ENCODE measurements around the gene ATXN2.
"Not testable (repeated sequence)": the region's sequence is repeated elsewhere in the genome, so short reads cannot be mapped to it uniquely, and the experiment has no call there.

The ATXN2 gene

GRCh38 chr12:111569363-111570083 lies 29.6 kb downstream of the ATXN2 start:
- no peak overlapping the region for H3K4me3 ChIP-seq (ENCODE audit: low read length)
- no peak for TF ChIP-seq CTCF (conservative IDR thresholded peaks at IDR 0.05; ENCODE audit: low read length)
- DNase-seq (ENCODE audit: low read depth) = no peak

- not testable (repeated sequence) for H3K4me3 ChIP-seq (ENCODE audit: low read length); DNase-seq (ENCODE audit: low read depth)
Measured at GRCh38 chr12:111560844-111561243, 38.3 kb downstream of the ATXN2 start.

DNA sequence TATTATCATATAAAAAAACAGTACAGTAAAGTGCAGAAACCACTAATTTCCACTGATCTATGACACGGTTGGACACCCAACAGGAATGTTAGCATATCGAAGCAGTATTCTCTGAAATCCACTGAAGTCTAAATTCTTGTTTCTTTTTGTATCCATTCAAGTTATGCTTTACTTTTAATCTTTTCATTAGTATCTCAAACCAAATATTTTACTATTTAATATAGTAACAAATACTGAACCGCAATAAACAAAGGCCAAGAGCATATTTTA lies 41.1 kb downstream of the ATXN2 start:
- TF ChIP-seq CTCF (conservative IDR thresholded peaks at IDR 0.05; ENCODE audit: low read length) = no peak
- no peak overlapping the region for H3K4me3 ChIP-seq (ENCODE audit: low read length)
- no peak for DNase-seq (ENCODE audit: low read depth)

DNA sequence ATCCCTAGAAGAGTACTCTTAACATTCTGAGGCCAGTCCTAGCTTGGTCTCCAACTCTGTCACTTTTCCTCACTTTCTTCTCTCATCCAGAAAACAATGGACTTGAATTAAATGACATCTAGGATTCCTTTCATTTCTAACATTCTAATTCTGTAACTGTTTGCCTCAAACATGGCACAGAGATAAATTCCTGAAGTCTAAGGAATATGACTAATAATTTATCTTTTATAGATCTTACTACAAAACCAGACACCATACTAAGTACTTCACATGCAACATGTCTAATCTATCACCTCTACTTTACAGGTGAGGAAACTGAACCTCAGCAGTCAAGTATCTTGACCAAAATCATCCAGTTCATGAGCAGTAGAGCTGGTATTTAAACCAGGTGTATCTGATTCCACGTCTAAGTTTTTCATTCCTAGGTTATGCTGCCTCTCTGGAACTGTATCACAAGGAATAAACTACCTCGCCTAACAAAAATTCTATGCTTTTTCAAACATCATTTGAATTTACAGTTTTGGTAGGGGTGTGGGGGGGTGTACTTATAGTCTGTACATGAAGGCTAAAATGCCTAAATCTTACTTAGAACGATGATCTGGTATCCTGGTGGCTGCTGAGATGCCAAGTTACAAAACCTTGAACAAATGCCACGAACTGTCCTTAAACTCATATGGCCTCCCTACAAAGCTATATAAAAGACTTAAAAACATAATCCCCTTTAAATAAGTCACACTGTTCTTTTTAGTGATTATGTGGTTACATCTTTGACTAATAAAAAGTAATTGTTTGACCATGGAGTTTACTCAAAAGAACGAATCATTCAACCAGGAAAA lies 41.6 kb downstream of the ATXN2 start:
- no peak overlapping the region; the same call in 1 of the 2 replicates for H3K4me3 ChIP-seq (ENCODE audit: low read length)
- TF ChIP-seq CTCF (conservative IDR thresholded peaks at IDR 0.05; ENCODE audit: low read length) = no peak
- DNase-seq (ENCODE audit: low read depth) = peak; percentile 66

DNA sequence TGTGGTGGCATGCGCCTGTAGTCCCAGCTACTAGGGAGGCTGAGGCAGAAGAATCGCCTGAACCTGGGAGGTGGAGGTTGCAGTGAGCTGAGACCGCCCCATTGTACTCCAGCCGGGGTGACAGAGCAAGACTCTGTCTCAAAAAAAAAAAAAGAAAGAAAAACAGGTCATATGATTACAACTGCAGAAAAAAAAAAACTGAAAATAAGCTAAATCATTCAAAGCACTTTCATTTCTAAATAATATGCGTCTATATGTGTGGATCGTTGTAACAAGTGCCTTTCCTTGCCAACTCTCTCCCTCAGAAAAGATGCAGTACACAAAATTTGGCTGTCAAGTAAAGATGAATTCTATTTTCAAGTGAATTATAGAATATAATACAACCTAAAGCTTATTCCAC lies 42.4 kb downstream of the ATXN2 start:
- H3K4me3 ChIP-seq (ENCODE audit: low read length) = no peak overlapping the region
- no peak for TF ChIP-seq CTCF (conservative IDR thresholded peaks at IDR 0.05; ENCODE audit: low read length)
- no peak for DNase-seq (ENCODE audit: low read depth)

GRCh38 chr12:111555313-111555712 lies 43.8 kb downstream of the ATXN2 start:
- DNase-seq (ENCODE audit: low read depth); H3K4me3 ChIP-seq (ENCODE audit: low read length): not testable (repeated sequence)

GRCh38 chr12:111546758-111547383 lies 52.2 kb downstream of the ATXN2 start:
- peak; percentile 13 for DNase-seq (ENCODE audit: low read depth)
- no peak overlapping the region for H3K4me3 ChIP-seq (ENCODE audit: low read length)
- TF ChIP-seq CTCF (conservative IDR thresholded peaks at IDR 0.05; ENCODE audit: low read length) = no peak

GRCh38 chr12:111546171-111546570 lies 52.9 kb downstream of the ATXN2 start:
- H3K4me3 ChIP-seq (ENCODE audit: low read length) = no peak overlapping the region
- no peak for TF ChIP-seq CTCF (conservative IDR thresholded peaks at IDR 0.05; ENCODE audit: low read length)
- no peak for DNase-seq (ENCODE audit: low read depth)

All from AG10803 (cell line).